ENCODE results near the gene GMDS. TPM values are rescaled to one million over a fixed set of nuclear protein-coding genes. Genes with fewer than 3 reads are reported as not detected.

GMDS gene
- total and polyA plus RNA-seq, 2 of the 13 experiments (the other 11 are each of a cell fraction or from before 2014, with no cell fraction given) = 64.4 to 112 TPM

- in situ Hi-C loops (cut with HindIII; ENCODE audit: extremely low pct_ligation_motif_present, low pct_unique_long_range_greater_than_20kb) = no loop called here
- POLR2A ChIA-PET = no interaction called here
- no peak overlapping the region for H3K4me2 ChIP-seq (ENCODE audit: low read depth, low read length)
- H3K27me3 ChIP-seq (ENCODE audit: control insufficient read depth in 1 of 2, insufficient read depth in 2 of 2, low read length in 2 of 2) = no peaks in the 10 kb centered on the region
- CTCF ChIA-PET (ENCODE audit: low intra/inter-chr PET ratio, low total read pairs) = no interaction called here
- H3K36me3 ChIP-seq (replicated peaks in 1 of 2; ENCODE audit: control insufficient read depth in 1 of 2, insufficient read depth in 2 of 2, low read length in 2 of 2) = peaks cover under 1 to 4% of the 10 kb centered on the region in 2 experiments; a peak in 1 of 5 replicates
- WGBS (ENCODE audit: low lambda C conversion rate) = 81% methylated on average over 11 of the region's 11 CpGs
- H3K9ac ChIP-seq (ENCODE audit: insufficient read depth, low read depth, low read length) = no peak overlapping the region
- BruUV-seq (replicated peaks) = no TSS peak
- FAIRE-seq (no peak), DNase-seq (ENCODE audit: low spot score) (peak; percentile 14), ATAC-seq (no peak)
- no peak overlapping the region for H3K27ac ChIP-seq (ENCODE audit: extremely low read length, insufficient read depth, low read length)
- H4K20me1 ChIP-seq (ENCODE audit: insufficient read depth, low read length) = no peaks in the 10 kb centered on the region
- peaks cover 22% of the 10 kb centered on the region for H3K4me1 ChIP-seq (ENCODE audit: insufficient read depth, low read length)
- no peaks in the 10 kb centered on the region for H3K79me2 ChIP-seq (ENCODE audit: insufficient read depth, low read length)
- H3K9me3 ChIP-seq (ENCODE audit: low read length) = no peaks in the 10 kb centered on the region
- H3K4me3 ChIP-seq (replicated peaks in 1 of 3; ENCODE audit: insufficient read depth in 1 of 3, low read depth in 2 of 3, low read length in 3 of 3) = no peak overlapping the region
- intact Hi-C loops (cut with micrococcal nuclease; ENCODE audit: unreplicated experiment) = no loop called here
- no peak overlapping the region for H2AFZ ChIP-seq (ENCODE audit: low read length)
- no peak for TF ChIP-seq NFKB2 (CRISPR knock-in tag; IDR thresholded peaks at IDR 0.05; ENCODE audit: borderline replicate concordance)
- TF ChIP-seq ELF3 (CRISPR knock-in tag; IDR thresholded peaks at IDR 0.05) = no peak
- TF ChIP-seq AFF4 (CRISPR knock-in tag; IDR thresholded peaks at IDR 0.05) = no peak
- no peak for TF ChIP-seq ZNF780A (CRISPR knock-in tag; IDR thresholded peaks at IDR 0.05)
- no peak for TF ChIP-seq ZNF550 (CRISPR knock-in tag; IDR thresholded peaks at IDR 0.05; ENCODE audit: borderline replicate concordance)
- no peak for TF ChIP-seq KDM5B (CRISPR knock-in tag; IDR thresholded peaks at IDR 0.05; ENCODE audit: borderline replicate concordance)
- no peak for TF ChIP-seq TOPORS (CRISPR knock-in tag; IDR thresholded peaks at IDR 0.05)
- no peak for TF ChIP-seq ATF6 (CRISPR knock-in tag; conservative IDR thresholded peaks at IDR 0.05)
- no peak for TF ChIP-seq ZNF17 (CRISPR knock-in tag; IDR thresholded peaks at IDR 0.05)
- TF ChIP-seq BCL6 (CRISPR knock-in tag; IDR thresholded peaks at IDR 0.05) = peak; percentile 80
- no peak for TF ChIP-seq ZNF275 (CRISPR knock-in tag; IDR thresholded peaks at IDR 0.05; ENCODE audit: borderline replicate concordance)
- TF ChIP-seq PCBP1 (IDR thresholded peaks at IDR 0.05; ENCODE audit: borderline replicate concordance, low read depth, low read length) = no peak
- no peak for TF ChIP-seq ZBTB38 (CRISPR knock-in tag; IDR thresholded peaks at IDR 0.05)
- no peak for TF ChIP-seq MXD1 (CRISPR knock-in tag; IDR thresholded peaks at IDR 0.05)
- no peak for TF ChIP-seq ZSCAN31 (CRISPR knock-in tag; IDR thresholded peaks at IDR 0.05; ENCODE audit: low read depth)
- TF ChIP-seq ZNF460 (CRISPR knock-in tag; IDR thresholded peaks at IDR 0.05; ENCODE audit: borderline replicate concordance) = no peak
- no peak for TF ChIP-seq MBNL3 (CRISPR knock-in tag; conservative IDR thresholded peaks at IDR 0.05)
Measured at GRCh38 chr6:1821513-1822183, 423.8 kb downstream of the GMDS start.
